ENCODE results near the gene KLHL25.

KLHL25 gene

DNA sequence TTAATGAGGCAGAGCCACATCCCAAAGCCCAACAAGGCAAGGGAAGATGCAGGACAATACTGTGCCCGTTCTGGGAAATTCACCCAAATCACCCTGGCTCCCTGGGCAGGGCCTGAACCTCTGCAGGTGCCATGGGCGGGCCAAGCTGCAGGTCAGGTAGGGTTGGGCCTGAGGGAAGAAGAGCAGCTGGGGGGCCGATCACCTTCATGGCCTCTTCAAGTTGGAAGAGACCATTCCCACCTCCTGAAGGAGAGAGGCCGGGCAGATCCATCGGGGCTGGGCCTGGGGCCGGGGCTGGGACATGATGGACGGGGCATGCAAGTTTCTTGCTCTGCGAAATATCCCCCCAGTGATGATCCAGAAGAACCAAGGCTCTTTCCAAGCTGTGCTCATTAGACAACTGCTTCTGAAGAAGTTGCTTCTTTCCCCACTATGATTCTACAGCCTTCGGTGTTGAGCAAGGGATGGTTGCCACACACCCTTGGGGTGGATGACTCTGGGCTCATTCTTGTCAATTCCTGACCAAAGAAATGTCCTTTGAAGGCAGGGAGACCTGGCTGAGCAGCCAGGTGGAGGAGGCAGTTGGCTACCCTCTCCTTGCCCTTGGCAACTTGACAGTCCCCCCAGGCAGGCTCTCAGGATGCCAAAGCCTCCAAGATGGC lies 38.2 kb downstream of the KLHL25 start:
- TF ChIP-seq GATA1 (IDR thresholded peaks at IDR 0.05; ENCODE audit: low read depth, low read length) = no peak
- no peak for TF ChIP-seq POLR2A (IDR thresholded peaks at IDR 0.05; ENCODE audit: low read length)
- no peak for DNase-seq

DNA sequence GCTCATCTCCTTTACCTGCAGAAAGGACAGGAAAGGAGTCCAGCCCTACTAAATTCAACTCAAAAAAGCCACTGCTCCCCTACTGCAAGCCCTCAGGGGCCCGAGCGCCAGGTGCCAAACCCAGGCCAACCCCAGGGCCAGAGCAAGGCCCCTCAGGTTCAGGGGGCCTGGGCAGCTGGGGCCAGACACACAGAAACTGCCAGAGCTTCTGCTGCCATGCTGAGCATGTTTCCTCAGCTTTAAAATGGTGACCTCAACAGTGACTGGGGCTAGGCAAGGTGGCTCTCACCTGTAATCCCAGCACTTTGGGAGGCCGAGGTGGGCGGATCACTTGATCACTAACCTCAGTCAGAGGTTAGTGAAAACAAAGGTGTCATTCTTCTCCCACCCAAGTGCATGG lies 38.8 kb downstream of the KLHL25 start:
- DNase-seq = no peak
- TF ChIP-seq GATA1 (IDR thresholded peaks at IDR 0.05; ENCODE audit: low read depth, low read length) = no peak
- no peak for TF ChIP-seq POLR2A (IDR thresholded peaks at IDR 0.05; ENCODE audit: low read length)

DNA sequence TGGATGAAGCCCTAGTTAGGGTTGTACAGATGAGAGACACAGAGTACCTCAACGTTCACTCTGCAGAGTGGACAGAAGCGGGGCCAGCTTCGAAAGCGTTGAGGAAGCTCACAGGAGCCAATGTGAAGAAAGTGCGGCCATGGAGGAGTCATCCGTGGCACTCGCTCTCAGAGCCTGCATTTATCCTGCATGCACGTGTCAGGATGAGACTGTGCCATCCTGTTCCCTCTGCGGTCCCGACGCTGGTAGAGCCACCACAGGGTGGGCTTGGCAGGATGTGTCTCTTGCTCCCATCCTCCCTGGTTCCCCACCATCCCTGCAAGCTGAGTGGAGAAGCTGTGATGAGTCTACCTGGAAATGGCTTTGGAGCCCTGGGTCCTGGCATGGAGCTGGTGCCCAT lies 39.3 kb downstream of the KLHL25 start:
- no peak for TF ChIP-seq GATA1 (IDR thresholded peaks at IDR 0.05; ENCODE audit: low read depth, low read length)
- TF ChIP-seq POLR2A (IDR thresholded peaks at IDR 0.05; ENCODE audit: low read length) = no peak
- DNase-seq = no peak

DNA sequence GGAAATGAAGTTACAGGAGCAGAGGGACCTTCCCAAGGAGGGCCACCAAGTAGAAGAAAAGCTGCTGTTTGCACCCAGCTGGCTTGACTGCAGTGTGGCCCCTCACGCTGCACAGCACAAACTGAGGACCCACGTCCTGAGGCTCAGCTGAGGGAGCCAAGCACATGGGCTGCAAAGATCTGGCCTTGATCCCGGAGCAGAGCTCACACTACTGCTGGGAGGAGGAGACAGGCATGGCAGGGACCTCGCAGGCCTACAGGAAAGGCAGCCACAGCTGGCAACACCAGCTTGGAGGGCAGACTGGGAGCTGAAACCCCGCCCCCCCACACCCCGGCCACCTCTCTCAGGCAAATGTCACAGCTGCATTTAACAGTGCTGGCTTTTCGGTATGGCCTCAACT lies 39.7 kb downstream of the KLHL25 start:
- TF ChIP-seq POLR2A (IDR thresholded peaks at IDR 0.05; ENCODE audit: low read length) (no peak), GATA1 (IDR thresholded peaks at IDR 0.05; ENCODE audit: low read depth, low read length) (no peak)
- no peak for DNase-seq

DNA sequence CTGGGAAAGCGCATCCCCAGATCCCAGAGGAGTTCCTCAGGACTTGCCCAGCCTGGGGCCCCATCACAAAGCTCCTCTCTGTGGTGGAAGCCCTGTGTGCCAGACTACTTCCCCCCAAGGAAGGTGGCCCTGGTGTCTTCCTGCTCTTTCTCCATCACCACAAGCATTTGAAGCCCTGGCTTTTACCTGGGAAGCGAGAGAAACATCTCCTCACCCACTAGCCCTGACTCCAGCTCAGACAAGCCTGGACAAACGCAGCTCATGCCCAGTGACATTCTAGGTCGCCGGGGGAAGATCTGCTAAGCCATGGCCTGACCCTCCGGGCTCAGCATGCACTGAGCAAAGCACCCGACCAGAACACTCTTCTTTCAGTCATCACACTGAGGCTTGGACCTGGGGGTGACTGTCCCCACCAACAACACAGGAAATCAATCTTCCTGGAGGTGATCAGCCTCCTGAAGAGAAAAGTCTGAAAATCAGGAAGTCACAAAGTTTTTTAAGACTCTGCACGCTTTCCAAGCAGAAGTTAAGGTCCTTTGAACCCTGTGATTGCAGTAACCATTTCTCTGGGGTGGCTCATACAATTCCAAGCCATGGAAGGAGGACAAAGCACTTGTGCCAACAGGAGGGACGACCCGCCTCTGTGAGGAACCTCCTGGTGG lies 40.8 kb downstream of the KLHL25 start:
- DNase-seq = no peak

DNA sequence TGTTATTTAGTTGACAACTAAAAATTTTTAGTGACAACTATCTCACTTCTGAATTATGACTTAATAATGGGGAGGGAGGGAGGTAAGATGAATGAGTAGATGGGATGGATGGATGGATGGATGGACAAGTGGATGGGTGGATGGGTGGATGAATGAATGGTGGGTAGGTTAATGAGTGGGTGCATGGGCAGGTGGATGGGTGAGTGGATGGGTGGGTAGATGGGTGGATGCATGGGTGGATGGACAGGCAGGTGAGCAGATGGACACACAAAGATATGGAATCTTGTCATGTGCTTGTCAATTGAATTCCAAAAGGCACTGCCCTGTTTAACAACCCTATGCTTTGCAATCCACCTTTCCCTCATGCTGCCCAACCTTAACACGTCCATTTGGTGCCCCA lies 41.5 kb downstream of the KLHL25 start:
- DNase-seq = no peak
- no peak for TF ChIP-seq POLR2A (IDR thresholded peaks at IDR 0.05; ENCODE audit: low read length)
- no peak for TF ChIP-seq GATA1 (IDR thresholded peaks at IDR 0.05; ENCODE audit: low read depth, low read length)

More for the DNA sequence above, 40.8 kb downstream of the KLHL25 start:
- TF ChIP-seq POLR2A (IDR thresholded peaks at IDR 0.05; ENCODE audit: low read length) (no peak), GATA1 (IDR thresholded peaks at IDR 0.05; ENCODE audit: low read depth, low read length) (no peak)

DNA sequence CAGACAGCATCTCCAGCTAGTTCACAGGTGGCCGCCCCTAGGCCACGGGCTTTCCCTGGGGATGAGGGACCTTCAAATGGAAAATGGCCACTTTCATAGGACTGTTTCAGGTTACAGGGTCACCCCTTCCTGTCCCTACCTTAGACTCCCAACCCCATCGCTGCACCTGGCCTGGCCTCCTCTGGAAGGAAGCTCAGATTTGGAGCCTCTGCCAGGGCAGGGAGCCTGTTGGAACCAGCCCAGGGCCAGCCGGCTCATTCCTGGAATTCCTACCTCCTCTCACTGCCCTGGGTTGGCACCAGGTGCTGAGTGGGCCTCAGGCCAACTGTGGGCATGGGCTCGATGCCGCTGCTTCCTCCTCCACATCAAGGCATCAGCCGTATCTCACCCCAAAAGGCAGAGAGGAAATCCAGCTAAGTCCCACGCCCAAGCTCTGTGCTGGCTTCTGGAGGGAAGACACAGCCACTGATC lies 42.2 kb downstream of the KLHL25 start:
- no peak for TF ChIP-seq POLR2A (IDR thresholded peaks at IDR 0.05; ENCODE audit: low read length)
- TF ChIP-seq GATA1 (IDR thresholded peaks at IDR 0.05; ENCODE audit: low read depth, low read length) = no peak
- no peak for DNase-seq

DNA sequence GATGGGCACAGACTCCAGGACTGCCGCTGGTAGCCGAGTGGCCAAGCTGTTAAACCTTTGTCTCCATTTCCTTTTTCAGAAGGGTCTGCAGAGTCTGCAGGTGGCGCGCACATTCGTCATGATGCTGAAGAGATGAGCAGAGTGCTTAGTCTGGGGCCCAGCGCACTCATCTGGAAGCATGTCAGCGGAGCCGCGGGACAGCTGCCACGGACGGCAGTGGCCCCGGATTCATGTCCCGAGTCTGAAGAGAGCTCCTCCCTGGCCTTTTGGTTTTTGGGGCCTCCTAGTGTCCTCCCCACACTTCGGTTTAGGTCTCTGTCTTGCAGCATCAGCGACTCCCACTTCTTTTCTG lies 42.6 kb downstream of the KLHL25 start:
- no peak for DNase-seq
- TF ChIP-seq GATA1 (IDR thresholded peaks at IDR 0.05; ENCODE audit: low read depth, low read length) (no peak), POLR2A (IDR thresholded peaks at IDR 0.05; ENCODE audit: low read length) (no peak)

DNA sequence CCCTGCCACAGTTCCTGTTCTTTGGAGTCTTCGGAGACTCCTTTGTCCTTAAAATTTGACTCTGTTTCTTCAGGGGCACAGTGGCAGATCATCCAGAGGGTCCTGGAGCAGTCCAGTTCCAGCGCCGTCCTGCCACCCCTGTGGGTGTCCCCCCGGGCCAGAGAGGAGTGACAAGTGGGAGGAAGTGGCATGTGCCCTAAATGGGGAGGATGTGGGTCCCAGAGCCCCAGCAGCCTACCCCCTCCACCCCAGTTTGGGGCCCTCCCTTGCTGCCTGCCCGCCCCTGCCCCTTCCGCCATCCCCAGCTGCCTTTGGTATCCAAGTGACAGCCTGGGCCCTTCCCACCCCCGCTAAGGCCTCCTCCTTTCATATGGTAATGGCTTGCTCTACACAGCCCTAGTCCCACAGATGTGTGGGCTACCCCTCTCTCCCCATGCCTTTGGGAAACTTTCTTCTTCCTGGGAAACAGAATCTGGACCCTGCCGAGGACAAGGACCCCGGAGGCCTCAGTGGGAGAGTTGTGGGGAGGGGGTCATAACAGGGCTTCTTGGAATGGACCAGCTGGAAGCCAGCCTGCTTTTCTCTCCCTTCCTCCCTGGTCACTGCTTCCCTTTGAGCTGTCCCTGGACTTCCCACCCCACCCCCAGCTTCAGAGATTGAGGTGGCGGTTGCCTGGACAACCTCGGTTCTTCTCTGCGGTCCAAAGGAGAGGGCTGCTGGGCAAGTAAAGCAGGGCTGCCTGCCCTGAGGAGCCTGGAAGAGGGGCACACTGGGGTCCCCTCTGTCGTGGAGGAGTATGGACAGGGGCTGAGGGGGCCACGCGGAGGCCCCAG lies 43.2 kb downstream of the KLHL25 start:
- TF ChIP-seq GATA1 (IDR thresholded peaks at IDR 0.05; ENCODE audit: low read depth, low read length) (no peak), POLR2A (IDR thresholded peaks at IDR 0.05; ENCODE audit: low read length) (no peak)
- DNase-seq = no peak

DNA sequence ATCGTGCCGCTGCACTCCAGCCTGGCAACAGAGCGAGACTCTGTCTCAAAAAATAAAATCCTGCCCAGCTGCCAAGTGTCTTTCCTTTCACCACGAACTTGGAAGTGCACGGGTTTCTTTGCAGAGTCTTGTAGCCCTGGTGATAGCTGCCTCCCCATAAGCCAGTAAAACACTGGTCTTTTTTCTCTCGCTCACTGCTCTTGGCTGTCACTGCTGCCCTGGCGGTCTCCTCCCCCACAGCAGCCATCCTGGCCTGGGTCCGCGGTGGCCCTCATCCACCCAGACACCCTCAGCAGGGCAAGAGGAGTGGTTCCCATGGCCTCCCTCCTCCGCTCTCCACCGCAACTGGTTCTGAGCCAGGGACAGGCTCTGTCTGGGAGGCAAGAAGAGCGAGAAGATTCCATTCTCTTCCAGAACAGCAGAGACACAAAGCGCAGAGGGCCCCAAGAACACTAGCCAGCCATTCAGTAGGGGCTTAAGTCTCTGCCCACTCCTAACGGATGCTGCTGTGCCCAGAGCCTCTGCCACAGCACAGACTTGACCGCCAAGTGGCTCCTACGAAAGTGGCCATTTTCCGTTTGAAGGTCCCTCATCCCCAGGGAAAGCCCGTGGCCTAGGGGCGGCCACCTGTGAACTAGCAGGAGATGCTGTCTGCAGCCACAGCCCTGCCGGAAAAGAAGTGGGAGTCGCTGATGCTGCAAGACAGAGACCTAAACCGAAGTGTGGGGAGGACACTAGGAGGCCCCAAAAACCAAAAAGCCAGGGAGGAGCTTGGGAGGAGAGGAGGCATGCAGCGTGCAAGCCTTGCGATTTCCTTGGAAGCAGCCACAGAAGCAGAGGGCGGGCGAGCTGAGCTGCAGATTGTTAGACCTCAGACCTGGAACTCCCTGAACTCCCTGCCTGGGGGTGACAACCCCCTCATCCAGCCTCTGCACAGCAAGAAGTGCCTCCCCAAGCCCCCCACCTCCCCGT lies 44.1 kb downstream of the KLHL25 start:
- TF ChIP-seq GATA1 (IDR thresholded peaks at IDR 0.05; ENCODE audit: low read depth, low read length) (no peak), POLR2A (IDR thresholded peaks at IDR 0.05; ENCODE audit: low read length) (no peak)
- no peak for DNase-seq

DNA sequence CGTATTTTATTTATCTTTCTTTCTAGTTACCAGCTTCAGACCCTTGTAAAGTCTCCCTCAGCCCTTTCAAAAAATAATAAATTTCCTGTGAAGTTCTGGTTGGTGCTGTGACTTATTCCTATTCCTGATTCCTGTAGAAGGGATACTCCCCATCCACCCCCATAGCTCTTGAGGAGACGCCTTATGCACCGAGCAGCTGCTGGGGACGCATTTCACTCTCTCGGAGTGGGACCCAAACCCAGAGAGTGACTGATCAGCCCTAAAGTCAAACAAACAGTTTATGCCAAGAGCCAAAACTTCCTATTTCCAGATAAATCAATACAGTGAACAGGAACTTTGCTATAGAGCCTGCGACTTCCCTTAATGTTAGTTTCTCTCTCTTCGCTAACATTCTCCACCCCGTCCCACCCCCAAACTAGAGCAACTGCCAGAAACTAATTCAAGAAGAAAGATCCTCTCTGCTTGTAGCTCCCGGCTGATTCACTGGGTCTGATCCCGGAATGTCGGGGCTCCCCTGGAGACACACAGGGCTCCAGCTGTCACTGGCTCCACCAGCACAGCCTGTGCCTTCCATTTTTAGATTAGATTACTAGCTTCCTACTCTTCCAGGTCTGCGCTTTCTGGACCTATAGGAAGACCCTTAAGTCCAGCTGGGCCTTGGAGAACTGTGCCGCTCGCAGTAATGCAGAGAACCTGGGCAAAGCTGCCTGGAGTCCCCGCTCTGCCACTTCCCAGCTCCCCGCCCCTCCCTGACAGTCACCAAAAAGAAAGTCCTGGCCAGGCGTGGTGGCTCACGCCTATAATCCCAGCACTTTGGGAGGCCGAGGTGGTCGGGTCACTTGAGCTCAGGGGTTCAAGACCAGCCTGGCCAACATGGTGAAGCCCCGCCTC lies 45.2 kb downstream of the KLHL25 start:
- no peak for TF ChIP-seq POLR2A (IDR thresholded peaks at IDR 0.05; ENCODE audit: low read length)
- no peak for TF ChIP-seq GATA1 (IDR thresholded peaks at IDR 0.05; ENCODE audit: low read depth, low read length)
- DNase-seq = no peak

DNA sequence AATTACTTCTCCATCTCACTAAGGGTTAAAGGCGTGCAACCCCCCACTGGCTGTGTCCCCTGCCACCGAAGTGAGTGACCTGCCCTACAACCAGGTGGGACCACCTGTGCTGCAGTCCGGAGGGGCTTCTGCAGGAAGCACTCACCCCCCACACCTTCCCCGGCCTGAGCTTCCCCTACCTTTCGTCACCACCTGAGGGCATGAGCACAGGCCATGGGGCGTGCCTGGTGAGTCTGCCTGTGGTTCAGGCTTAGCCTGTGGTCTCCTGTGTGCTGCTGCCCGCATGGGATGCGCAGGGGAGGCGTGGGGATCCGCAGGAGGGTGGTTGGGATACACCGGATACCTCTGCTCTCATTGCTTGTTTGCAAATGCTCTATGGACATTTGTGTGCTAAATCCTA lies 46.0 kb downstream of the KLHL25 start:
- no peak for DNase-seq
- TF ChIP-seq POLR2A (IDR thresholded peaks at IDR 0.05; ENCODE audit: low read length) (no peak), GATA1 (IDR thresholded peaks at IDR 0.05; ENCODE audit: low read depth, low read length) (no peak)

Data from erythroblast (primary cell).